PC-9 (cell line): ENCODE measurements around the gene GSTO2. TPM values are rescaled to one million over a fixed set of nuclear protein-coding genes. Genes with fewer than 3 reads are reported as not detected.

ENCODE experiments used
- BruUV-seq: library from RNA; stranded (reverse); fragments of 400-500 nt; replicated peaks from 2 replicates; lab custom pipeline; 2021; lab: Mats Ljungman, UMichigan
- CTCF ChIA-PET: fragments of 300-600 bp; sonication (Branson Sonifier 250); formaldehyde crosslinking; loops from one replicate; lab custom pipeline; 2022; ENCODE audit warnings: antibody characterized with exemption; lab: Charles Lee
- POLR2A ChIA-PET: fragments of 300-600 bp; sonication (Branson Sonifier 250); formaldehyde crosslinking; loops from one replicate; lab custom pipeline; 2022; ENCODE audit warnings: antibody characterized with exemption; ENCODE audit not compliant: unreplicated experiment; lab: Charles Lee
- DNase-seq, 2 experiments: peaks; one replicate each; pipeline versions ENCODE4 v3.0.0 to v3.0.0-alpha.2; 2015 to 2022; ENCODE audit warnings: mixed read lengths in 1 of 2
- H2AFZ ChIP-seq: fragments of 200-600 bp; sonication (generic); 2 replicates; pipeline ENCODE4 v1.8.1; 2017; ENCODE audit warnings: antibody characterized with exemption
- H3F3A ChIP-seq: fragments of 200-600 bp; sonication (generic); 2 replicates; pipeline ENCODE4 v1.8.1; 2017; ENCODE audit warnings: antibody characterized with exemption, mild to moderate bottlenecking, low read depth; ENCODE audit not compliant: insufficient read depth
- H3K27ac ChIP-seq: fragments of 200-600 bp; sonication (generic); 2 replicates; pipeline ENCODE4 v1.6.1; 2016; ENCODE audit warnings: mixed run types
- H3K27me3 ChIP-seq: fragments of 200-600 bp; sonication (generic); 2 replicates; pipeline ENCODE4 v1.6.1; 2016; ENCODE audit warnings: low read depth, mixed run types; ENCODE audit not compliant: insufficient read depth
- H3K36me3 ChIP-seq: fragments of 200-600 bp; sonication (generic); 2 replicates; pipeline ENCODE4 v1.6.1; 2016; ENCODE audit warnings: low read depth, mixed run types
- H3K4me1 ChIP-seq: fragments of 200-600 bp; sonication (generic); replicated peaks from 2 replicates; pipeline ENCODE4 v1.6.1; 2016; ENCODE audit warnings: mixed run types; ENCODE audit not compliant: insufficient read depth
- H3K4me2 ChIP-seq: fragments of 200-600 bp; sonication (generic); 2 replicates; pipeline ENCODE4 v1.6.1; 2017; ENCODE audit warnings: mixed run types
- H3K4me3 ChIP-seq: fragments of 200-600 bp; sonication (generic); 2 replicates; pipeline ENCODE4 v1.6.1; 2016; ENCODE audit warnings: mixed run types
- H3K79me2 ChIP-seq: fragments of 200-600 bp; sonication (generic); 2 replicates; pipeline ENCODE4 v1.6.1; 2017; ENCODE audit warnings: low read depth, mixed run types
- H3K9me2 ChIP-seq: fragments of 200-600 bp; sonication (generic); 2 replicates; pipeline ENCODE4 v1.8.1; 2017; ENCODE audit warnings: mild to moderate bottlenecking; ENCODE audit not compliant: insufficient read depth
- H3K9me3 ChIP-seq: fragments of 200-600 bp; sonication (generic); 2 replicates; pipeline ENCODE4 v1.8.1; 2016; ENCODE audit warnings: low read depth; ENCODE audit not compliant: insufficient read depth
- H4K20me1 ChIP-seq: fragments of 200-600 bp; sonication (generic); 2 replicates; pipeline ENCODE4 v1.8.1; 2017; ENCODE audit not compliant: insufficient read depth
- CTCF ChIP-seq: fragments of 200-600 bp; sonication (generic); conservative IDR thresholded peaks from 2 replicates; pipeline ENCODE4 v1.6.1; 2017; ENCODE audit warnings: mixed run types, antibody characterized with exemption, mild to moderate bottlenecking, moderate library complexity
- EZH2 ChIP-seq: fragments of 200-600 bp; sonication (generic); IDR thresholded peaks from 2 replicates; pipeline ENCODE4 v1.8.0; 2017; ENCODE audit warnings: antibody characterized with exemption, low read depth
- intact Hi-C: fragments of 100-400 bp; cut with micrococcal nuclease; formaldehyde crosslinking; loops from one replicate; pipeline ENCODE4 v1.10.0; 2022; ENCODE audit not compliant: unreplicated experiment
- total RNA-seq: library from RNA; stranded (reverse); gene quantifications from 2 replicates; pipeline ENCODE4 v1.2.3, GENCODE V29; 2021

The GSTO2 gene
- total RNA-seq, 1 experiment from 2014 or later = 3.3 TPM

GRCh38 chr10:104232613-104233102, 36.3 kb upstream of the GSTO2 start:
- no peaks in the 10 kb centered on the region for H3K36me3 ChIP-seq
- H3K4me3 ChIP-seq = peak overlapping the region; percentile 74
- no peaks in the 10 kb centered on the region for H3K79me2 ChIP-seq
- peak overlapping the region; percentile 97 for H2AFZ ChIP-seq
- no peaks in the 10 kb centered on the region for H3F3A ChIP-seq
- H3K9me2 ChIP-seq = no peaks in the 10 kb centered on the region
- ChIA-PET CTCF (interaction anchor here (1.8 kb wide), 1 partner anchor 42 kb away, joined by 5 read pairs; no protein-coding TSS in a partner anchor), POLR2A (interaction anchor here (0.6 kb wide), 4 partner anchors 22 to 206 kb away, joined by 3 to 11 read pairs (median 6); partner anchors contain the start of gene GSTO1)
- BruUV-seq = TSS peak; percentile 47
- no peak overlapping the region for H3K27ac ChIP-seq
- DNase-seq = no peak
- no peak for TF ChIP-seq CTCF
- TF ChIP-seq EZH2 = no peak
- intact Hi-C loops = loop anchor here (2.0 kb wide), 1 partner anchor 22 kb away; the partner anchor contains the start of gene GSTO1
- peak overlapping the region; percentile 92 for H3K4me2 ChIP-seq
- no peaks in the 10 kb centered on the region for H3K27me3 ChIP-seq
- 0 out of 2 replicates have a peak, but pooled peaks cover 7% of the 10 kb centered on the region for H3K4me1 ChIP-seq
- H3K9me3 ChIP-seq = no peaks in the 10 kb centered on the region
- H4K20me1 ChIP-seq = no peaks in the 10 kb centered on the region

GRCh38 chr10:104233817-104234216, 35.2 kb upstream of the GSTO2 start:
- no peak for DNase-seq
- no TSS peak for BruUV-seq
- no peak for TF ChIP-seq CTCF
- no peak for TF ChIP-seq EZH2
- no peak overlapping the region for H3K4me3 ChIP-seq
- no peaks in the 10 kb centered on the region for H3K36me3 ChIP-seq
- no peaks in the 10 kb centered on the region for H3K79me2 ChIP-seq
- no peaks in the 10 kb centered on the region for H3K9me2 ChIP-seq
- H2AFZ ChIP-seq = no peak overlapping the region
- ChIA-PET CTCF (no interaction called here), POLR2A (no interaction called here)
- H4K20me1 ChIP-seq = no peaks in the 10 kb centered on the region
- 0 out of 2 replicates have a peak, but pooled peaks cover 7% of the 10 kb centered on the region for H3K4me1 ChIP-seq
- H3K9me3 ChIP-seq = no peaks in the 10 kb centered on the region
- no peak overlapping the region for H3K4me2 ChIP-seq
- no peak overlapping the region for H3K27ac ChIP-seq
- no peaks in the 10 kb centered on the region for H3K27me3 ChIP-seq
- intact Hi-C loops = loop anchor here (2.0 kb wide), 1 partner anchor 21 kb away; the partner anchor contains the start of gene GSTO1
- no peaks in the 10 kb centered on the region for H3F3A ChIP-seq

- Histone ChIP-seq H3K4me1 (0 out of 2 replicates have a peak, but pooled peaks cover 7% of the 10 kb centered on the region), H3K27me3 (no peaks in the 10 kb centered on the region), H3K27ac (no peak overlapping the region), H3K9me2 (no peaks in the 10 kb centered on the region), H3K4me3 (no peak overlapping the region), H3F3A (no peaks in the 10 kb centered on the region), H4K20me1 (no peaks in the 10 kb centered on the region), H2AFZ (no peak overlapping the region), H3K79me2 (no peaks in the 10 kb centered on the region), H3K9me3 (no peaks in the 10 kb centered on the region), H3K4me2 (no peak overlapping the region), H3K36me3 (no peaks in the 10 kb centered on the region)
- CTCF ChIA-PET = no interaction called here
- intact Hi-C loops = no loop called here
- DNase-seq = no peak
- BruUV-seq = no TSS peak
- TF ChIP-seq CTCF = no peak
- TF ChIP-seq EZH2 = no peak
- POLR2A ChIA-PET = no interaction called here
Measured at GRCh38 chr10:104234934-104235333, 34.0 kb upstream of the GSTO2 start.
